ENCODE results near the gene UST. TPM values are rescaled to one million over a fixed set of nuclear protein-coding genes. Genes with fewer than 3 reads are reported as not detected.
A peak's percentile ranks its signal among the peaks of the same experiment; 100 is the strongest.

Gene UST
- polyA plus RNA-seq, 3 donors = 9.9 to 12.9 (median 10.8) TPM

DNA sequence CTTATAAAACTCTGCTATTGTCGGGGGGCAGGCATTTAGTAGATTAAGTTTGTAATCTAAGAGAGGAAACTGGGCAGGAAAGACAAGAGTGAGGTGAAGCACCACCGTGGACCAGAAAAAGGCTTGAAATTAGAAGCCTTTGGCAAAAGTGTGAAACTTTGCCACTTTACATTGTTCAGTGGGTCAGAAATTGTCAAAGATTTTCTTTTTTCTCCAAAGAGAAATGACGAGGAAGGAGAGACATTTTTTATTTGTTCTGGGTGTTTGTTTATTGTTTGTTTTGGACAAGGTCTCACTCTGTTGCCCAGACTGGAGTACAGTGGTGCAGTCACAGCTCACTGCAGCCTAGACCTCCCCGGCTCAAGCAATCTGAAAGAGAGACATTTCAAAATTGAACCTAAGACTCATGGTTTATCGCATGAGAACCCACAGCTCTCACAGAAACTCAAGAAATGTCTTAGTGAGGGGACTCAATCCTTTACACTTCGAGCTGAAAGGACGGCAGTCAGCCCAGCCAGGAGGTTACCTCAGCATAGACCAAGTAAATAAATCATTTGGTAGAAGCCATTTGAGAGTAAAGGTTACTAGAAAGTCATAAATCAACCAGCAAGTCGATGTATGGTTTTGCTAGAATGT, 307.8 kb downstream of the UST start:
- DNase-seq (ENCODE audit: extremely low read depth in 1 of 11, low read depth in 9 of 11, low spot score in 4 of 11) = no peak

DNA sequence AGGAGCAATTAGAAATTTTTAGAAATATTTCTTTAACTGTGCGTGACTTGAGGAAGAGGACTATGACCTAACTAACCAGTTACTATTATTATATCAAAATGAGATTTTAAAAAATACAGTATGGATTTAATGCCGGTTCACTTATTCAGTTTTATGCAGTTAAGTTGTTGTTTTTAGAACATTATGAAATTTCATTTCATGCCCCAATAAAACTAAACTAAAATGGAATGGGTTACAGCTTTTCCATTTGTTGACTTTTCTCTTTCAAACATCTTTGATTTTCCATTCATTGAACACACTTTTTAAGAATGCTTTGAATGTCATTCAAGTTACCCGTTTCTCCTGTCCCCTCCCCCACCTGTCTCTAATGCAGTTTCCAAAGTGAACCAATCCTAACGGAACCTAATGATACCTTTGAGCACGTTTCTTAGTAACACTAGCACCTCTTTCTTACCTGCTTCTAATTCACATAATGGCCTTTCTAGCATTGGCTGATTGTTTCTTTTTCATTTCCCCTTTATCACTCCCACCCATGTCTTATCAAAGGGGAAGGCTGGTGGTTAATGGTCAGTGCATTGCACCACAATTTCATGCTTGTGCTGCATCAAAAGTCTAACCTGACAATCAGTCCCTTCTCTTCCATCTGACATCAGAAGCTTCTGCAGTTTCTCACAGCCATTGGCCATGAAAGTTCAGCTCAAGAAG, 308.5 kb downstream of the UST start:
- no peak for DNase-seq (ENCODE audit: extremely low read depth in 1 of 11, low read depth in 9 of 11, low spot score in 4 of 11)

DNA sequence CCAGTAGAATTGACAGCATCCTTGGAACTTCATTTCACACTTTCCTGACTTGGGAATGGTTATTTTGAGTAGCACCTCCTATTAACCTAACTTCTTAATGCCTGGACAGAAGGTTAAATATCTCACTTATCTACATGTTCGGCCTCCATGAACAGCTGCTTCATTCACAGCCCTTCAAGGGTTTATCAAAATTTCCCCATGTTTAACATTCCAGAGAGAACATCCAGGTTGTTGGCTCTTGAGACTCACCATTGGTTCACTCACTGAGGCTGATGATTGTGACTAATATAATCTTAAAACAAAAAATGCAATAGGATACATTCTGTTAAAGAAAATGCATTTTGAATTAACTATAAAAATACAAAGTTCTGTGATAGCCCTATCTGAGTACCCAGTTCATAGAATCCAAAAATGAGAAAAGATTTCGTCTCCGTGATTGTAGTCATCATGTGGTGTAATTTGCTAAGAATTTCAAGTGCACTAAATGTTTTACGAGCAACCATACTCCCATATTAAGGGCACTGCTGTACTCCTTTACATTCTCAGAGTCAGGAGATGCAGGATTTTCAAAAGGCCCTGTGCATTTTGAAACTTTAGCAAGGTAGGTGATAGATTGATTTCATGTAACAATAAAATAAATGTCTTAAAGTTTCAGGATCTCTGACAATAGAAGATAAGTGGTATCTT, 310.1 kb downstream of the UST start:
- DNase-seq (ENCODE audit: extremely low read depth in 1 of 11, low read depth in 9 of 11, low spot score in 4 of 11) = no peak

DNA sequence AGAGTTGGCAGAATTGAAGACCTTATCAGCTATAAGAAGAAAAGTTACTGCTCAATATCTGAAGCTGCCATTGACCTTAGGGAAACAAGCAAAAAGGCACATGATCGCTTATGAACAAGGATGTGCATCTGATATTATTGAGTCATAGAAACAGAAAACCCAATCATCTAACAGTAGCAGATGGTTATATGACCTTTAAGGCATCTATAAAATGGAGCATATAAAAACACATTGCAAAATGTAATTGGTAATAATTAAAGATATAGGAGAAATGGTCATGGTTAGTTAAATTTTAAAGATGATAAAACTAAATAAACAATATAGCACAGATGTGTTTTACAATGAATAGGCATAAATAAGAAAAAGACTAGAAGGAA, 310.6 kb downstream of the UST start:
- no peak for DNase-seq (ENCODE audit: extremely low read depth in 1 of 11, low read depth in 9 of 11, low spot score in 4 of 11)

DNA sequence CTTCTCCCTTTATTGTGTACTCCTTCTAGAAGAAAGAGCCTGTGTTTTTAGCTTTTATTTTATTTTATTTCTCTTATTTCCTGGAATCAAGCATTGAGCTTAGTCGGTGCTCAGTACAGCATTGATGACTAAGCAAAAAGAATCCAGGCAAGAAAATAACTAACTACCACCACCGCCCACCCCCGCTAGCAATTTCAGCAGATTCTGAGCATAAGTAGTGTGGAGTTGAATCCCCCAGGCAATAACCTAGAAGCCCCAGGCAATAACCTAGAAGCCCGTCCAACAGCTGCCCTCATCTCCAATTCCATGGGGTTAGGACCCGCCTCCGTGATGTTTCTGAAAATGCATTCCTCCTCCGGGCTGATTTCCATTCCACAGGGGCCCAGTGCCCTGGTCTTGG, 312.7 kb downstream of the UST start:
- no peak for DNase-seq (ENCODE audit: extremely low read depth in 1 of 11, low read depth in 9 of 11, low spot score in 4 of 11)

DNA sequence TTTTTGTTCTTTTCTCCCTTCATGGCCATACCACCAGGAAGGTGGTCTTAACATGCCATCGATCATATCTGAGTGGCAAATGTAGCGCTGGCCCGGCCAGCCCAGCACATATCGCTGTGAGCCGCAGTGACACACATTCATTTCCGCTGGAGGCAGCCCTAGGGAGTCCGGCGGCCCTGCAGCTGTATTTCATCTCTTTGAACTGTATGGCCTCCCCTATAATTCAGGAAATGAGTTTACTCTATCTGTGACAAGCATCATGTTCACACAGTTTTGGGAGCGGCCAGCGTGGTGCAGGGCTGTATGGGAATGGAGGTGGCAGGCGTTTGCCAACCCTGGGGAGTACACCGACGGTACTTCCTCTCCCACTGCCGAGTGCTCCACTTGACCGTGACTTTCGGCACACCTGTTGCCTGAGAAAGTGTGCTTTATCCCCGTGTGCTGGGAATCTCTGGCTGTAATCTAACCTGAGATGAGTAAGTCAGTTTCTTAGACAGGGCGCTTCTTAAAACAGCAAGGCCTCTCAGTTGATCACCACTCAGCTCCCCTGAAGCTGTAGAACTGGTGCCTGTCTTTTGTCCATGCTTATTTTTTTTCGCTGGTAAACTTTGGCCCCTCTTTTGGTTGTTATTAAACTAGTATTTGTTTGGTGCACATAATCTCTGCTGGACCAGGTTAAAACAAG, 313.6 kb downstream of the UST start:
- no peak for DNase-seq (ENCODE audit: extremely low read depth in 1 of 11, low read depth in 9 of 11, low spot score in 4 of 11)

DNA sequence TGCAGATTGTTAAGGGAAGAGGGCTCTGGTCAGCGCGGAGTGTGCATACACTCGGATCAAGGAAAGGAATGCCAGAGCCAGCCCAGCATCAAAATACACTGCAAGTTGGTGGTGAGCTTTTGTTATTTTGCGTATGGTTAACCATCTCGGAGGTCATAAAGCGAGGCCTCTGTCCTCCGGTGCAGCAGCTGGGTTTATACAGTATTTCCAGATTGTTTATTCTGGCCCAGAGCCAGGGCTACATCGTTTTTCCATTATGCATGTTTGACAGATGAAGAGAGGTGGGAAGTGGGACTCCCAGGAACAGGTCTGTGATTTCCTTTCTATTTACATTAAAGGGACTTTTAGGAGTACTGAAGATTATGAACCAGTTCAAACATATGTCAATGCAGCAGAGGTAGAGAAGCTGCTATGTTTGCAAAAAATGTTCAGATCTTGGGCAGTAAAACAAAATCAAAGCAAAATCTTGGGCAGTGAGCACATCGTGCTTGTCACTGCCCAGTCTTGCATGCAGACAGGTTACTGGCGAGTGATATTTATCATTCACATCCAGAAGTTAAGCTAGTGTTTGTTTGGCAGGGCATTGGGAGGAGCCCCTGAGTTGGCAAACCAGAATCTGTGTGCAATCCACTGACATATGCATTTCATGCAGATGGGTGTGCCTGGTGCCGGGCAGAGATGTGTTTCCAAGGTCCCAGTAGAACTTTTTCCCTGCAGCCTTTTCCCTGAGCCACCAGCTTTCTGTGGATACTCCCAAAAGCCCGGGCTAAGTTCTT, 314.3 kb downstream of the UST start:
- peak in 2 of 11 donors; percentile 45 to 78 for DNase-seq (ENCODE audit: extremely low read depth in 1 of 11, low read depth in 9 of 11, low spot score in 4 of 11)

DNA sequence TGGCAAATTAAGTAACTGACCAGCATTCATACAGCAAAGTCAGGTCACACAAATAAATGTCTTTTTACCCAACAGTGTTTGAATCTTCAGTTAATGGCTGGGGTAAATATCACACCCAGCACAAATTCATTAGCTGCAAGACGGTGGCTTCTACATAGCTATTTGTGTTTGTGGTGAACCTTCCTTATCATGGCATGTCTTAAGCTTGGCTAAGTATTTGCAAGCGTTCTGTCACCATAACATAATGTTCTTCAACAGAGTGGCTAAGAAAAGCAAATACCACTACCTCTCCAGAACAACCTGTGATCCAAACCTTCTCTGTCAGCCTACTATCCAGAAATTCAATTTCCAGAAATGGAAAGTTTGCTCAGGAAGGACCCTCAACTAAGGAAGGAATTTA, 315.1 kb downstream of the UST start:
- no peak for DNase-seq (ENCODE audit: extremely low read depth in 1 of 11, low read depth in 9 of 11, low spot score in 4 of 11)

DNA sequence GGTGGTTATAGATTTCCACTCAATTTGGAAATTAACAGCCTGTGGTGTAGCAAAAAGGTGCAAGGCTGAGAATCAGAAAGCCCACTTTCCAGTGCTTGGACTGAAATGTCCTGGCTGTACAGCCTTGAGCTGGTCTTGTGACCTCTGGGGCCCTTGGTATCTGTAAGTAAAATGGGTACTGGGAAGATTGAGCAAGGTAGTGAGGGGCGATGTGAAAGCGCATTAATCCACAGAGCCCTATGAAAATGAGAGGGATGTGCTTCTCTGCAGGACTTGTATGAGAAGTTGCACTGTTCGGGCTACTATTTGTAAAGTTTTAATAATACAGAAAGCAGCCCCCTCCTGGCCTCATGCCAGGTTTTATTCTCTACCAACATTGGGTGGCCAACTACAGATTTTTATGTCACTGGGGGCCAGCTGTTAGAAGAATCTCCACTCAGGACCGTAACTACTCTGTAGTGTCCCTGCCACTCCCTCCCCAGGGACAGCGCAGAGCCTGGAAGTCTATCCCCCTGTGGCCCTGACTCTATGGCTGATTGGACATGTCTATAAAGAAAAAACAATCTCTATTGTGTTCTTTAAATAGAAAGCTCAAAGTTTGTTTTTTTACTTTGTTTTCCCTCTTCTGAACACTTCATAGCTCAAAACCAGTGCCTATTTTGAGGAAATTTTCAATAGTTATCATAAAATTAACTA, 316.0 kb downstream of the UST start:
- no peak for DNase-seq (ENCODE audit: extremely low read depth in 1 of 11, low read depth in 9 of 11, low spot score in 4 of 11)

DNA sequence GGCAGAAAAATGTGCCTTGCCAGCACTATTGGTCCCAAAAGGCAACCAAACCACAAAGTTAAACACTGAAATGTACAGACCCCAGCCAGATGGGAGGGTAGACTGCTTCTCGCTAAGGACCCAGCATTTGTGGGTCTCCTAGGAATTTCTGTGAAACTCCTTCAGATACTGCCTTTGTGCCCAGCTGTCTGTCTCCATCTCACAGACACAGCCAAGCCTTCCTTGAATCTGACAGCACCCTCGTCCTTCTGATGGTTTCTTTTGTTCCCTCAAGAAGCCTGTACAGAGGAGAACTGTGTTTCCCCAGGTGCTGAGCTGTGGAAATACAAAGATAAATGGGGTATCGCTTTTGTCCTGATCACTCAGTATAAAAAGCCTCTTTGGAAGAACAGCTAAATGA, 316.6 kb downstream of the UST start:
- DNase-seq (ENCODE audit: extremely low read depth in 1 of 11, low read depth in 9 of 11, low spot score in 4 of 11) = no peak

DNA sequence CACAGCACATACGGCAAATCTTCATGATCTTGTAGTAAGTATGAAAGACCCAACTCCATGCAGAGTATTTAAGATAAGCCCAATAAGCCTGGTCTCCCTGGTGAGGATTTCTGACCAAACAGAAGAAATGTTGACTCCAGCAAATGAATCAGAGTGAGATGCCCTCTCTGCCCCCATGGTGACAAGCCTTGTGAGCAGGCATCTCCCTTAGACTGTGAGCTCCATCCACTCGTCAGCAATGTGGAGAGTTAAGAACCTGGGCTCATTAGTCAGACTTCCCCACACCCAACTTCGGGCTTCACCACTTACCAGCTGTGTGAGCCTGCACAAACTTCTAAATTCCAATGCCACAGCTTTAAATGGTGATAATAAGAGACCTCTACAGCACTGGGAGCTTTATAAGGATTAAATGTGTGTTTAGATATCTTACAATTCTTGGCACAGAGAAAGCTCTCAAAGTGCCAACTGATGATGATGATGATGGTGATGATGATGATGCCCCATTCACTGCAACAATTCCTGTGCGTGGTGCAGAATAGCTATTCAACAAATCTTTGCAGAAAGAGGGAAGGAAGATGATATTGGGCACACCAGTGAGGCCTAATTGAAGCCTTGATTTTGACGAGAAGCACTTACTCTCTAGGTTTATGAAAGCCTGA, 317.3 kb downstream of the UST start:
- DNase-seq (ENCODE audit: extremely low read depth in 1 of 11, low read depth in 9 of 11, low spot score in 4 of 11) = no peak

DNA sequence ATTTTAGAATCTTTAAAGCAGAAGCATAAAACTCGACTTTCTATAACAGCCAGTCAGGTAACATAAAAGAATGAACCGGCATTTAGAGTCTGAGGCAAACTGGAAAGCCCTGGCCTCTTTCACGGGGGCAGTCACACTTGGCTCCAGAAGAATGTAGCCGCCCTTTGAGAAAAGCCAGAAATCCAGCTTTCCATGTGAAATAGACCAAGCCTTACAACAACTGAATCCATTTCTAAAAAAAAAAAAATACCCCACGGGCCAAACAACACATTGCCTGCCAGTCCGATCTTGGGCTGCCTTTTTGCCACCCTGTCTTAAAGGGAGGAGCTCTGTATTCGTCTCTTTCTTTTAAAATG, 317.8 kb downstream of the UST start:
- no peak for DNase-seq (ENCODE audit: extremely low read depth in 1 of 11, low read depth in 9 of 11, low spot score in 4 of 11)

DNA sequence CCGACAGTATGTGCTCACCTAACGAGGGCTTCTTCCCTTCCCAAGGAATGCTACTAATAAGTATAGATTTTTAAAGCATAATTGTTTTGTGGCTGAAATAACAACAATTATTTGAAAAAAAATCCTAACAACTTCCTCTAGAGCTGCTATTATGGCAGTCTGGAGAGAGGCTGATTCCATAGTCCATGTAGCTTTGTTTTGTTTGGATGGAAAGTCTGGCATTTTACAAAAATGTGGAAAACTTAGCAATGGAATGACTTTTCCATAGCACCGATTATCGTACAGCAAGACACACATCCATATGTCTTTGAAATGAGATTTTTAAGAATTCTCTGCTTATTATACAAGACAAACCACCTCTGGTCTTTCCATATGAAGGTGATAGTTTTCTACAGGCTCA, 318.3 kb downstream of the UST start:
- DNase-seq (ENCODE audit: extremely low read depth in 1 of 11, low read depth in 9 of 11, low spot score in 4 of 11) = no peak

DNA sequence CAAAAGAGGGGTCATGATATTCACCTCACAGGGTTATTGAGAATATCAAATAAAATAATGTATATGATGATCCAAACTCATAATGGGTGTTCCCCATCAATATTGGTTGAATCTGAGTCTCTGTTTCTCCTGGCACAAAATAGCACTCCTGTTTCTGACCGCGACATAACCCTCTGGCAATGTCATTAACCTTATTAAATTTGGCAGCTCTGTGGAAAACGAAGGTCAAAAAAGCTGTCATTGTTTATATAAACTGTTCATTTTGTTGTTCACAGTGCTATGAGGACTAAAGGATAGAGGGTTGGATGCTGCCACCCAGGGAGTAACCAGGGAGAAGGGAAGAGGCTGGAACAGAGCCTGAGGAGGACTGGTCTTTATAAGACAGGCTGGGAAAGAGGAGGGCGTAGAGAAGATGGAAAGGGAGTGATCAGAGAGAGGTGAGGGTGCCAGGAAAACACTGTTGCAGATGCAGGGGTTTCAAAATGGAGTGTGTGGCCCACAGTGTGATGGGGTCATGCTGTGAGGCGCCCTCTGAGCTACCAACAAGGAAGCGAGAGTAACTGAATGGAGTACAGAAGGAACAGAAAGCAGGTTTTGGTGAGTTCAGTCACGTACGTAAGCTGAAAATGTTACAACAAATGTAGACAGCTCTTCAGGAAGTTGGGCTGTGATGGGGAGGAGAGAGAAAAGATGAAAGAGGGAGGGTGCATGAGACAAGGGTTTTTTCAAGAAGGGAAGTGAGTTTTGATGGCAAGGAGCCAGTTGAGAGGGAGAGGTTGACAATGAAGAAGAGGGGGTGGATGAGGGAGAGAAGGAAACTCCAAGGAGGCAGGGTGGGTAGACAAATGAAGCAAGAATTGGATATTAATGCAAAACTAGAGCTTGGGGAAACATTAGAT, 319.1 kb downstream of the UST start:
- no peak for DNase-seq (ENCODE audit: extremely low read depth in 1 of 11, low read depth in 9 of 11, low spot score in 4 of 11)

DNA sequence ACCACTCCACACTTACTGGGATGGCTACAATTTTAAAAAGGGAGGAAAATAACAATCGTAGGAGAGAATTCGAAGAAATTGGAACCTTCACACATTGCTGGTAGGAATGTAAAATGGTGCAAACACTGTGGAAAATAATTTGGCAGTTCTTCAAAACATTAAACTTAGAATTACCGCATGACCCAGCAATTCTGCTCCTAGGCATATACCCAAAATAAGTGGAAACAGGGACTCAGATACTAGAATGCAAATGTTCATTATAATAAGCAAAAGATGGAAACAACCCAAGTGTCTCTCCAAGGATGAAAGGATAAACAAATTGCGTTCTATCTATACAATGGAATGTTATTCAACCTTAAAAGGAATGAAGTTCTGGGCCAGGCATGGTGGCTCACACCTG, 325.2 kb downstream of the UST start:
- no peak for DNase-seq (ENCODE audit: extremely low read depth in 1 of 11, low read depth in 9 of 11, low spot score in 4 of 11)

DNA sequence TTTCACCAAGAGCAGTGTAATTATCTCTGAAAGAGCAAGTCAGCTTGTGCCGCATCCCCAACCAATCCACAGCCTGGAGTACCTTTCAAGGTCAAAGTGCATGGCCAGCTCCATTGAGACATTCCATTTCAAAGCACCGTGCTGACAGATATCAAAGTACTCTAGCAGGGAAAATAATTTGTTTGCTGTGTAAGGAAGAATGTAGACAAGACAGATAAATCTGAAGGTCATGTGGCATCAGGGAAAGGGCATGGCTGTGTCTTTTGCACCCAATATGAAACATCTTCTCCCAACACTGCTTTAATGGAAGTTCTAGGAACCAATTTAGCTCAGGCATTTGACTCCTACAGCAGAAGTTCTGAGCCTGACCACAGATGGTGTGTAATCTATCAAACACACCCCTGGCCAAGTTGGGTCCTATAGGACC, 328.0 kb downstream of the UST start:
- no peak for DNase-seq (ENCODE audit: extremely low read depth in 1 of 11, low read depth in 9 of 11, low spot score in 4 of 11)

DNA sequence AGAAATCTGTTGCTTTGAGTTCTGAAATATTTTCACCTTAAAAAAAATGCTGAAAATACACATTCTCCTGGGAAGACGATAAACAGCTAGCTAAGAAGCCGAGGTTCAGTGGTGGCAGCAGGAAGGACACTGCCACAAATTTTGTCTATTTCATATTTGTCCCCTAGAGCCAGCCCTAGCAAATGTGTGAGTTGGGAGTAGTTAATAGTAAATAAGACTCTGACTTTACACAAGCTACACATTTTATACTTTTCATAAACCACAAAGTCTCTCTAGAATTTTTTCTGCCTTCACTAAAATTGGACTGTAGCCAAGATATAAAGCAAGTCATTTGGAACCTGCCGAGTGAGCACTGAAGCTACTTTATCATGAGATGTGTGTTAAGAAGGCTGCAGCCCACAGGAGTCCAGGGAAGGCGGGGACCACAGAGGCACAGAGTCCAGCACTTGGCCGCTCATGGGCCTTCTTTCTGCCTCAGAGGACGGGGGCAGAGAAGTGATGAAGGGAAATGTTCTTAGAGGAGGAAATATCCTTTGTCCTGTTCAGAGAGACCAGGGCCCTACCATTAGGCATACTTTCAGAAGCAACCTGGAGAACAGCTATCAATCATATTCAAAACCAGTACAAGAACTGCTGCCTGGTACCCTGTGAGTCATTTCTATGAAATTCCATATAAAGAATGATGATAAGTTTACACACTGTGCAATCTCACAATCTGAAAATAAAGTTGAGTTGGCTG, 329.0 kb downstream of the UST start:
- DNase-seq (ENCODE audit: extremely low read depth in 1 of 11, low read depth in 9 of 11, low spot score in 4 of 11) = no peak
